ENCODE data around the gene DCK.
"Not testable (repeated sequence)": the region's sequence is repeated elsewhere in the genome, so short reads cannot be mapped to it uniquely, and the experiment has no call there.

DCK gene

DNA sequence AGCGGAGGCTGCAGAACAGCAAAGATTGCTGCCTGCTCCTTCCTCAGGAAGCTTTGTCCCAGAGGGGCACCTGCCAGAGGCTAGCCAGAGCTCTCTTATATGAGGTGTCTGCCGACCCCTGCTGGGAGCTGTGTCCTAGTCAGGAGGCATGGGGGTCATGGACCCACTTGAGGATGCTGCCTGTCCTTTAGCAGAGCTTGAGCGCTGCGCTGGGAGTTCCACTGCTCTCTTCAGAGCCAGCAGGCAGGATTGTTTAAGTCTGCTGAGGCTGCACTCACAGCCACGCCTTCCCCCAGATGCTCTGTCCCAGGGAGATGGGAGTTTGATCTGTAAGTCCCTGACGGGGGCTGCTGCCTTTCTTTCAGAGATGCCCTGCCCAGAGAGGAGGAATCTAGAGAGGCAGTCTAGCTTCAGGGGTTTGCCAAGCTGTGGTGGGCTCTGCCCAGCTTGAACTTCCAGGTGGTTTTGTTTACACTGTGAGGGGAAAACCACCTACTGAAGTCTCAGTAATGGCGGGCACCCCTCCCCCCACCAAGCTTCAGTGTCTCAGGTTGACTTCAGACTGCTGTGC lies 10.9 kb downstream of the DCK start:
- peak; percentile 50 for DNase-seq

DNA sequence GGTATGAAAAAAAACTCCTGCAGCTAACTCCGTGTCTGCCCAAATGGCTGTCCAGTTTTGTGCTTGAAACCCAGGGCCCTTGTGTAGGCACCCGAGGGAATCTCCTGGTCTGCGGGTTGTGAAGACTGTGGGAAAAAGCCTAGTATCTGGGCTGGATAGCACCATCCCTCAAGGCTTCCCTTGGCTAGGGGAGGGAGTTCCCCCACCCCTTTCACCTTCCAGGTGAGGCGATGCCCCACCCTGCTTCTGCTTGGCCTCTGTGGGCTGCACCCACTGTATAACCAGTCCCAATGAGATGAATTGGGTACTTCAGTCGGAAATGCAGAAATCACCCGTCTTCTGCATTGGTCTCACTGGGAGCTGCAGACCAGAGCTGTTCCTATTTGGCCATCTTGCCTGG lies 11.6 kb downstream of the DCK start:
- not testable (repeated sequence) for DNase-seq

DNA sequence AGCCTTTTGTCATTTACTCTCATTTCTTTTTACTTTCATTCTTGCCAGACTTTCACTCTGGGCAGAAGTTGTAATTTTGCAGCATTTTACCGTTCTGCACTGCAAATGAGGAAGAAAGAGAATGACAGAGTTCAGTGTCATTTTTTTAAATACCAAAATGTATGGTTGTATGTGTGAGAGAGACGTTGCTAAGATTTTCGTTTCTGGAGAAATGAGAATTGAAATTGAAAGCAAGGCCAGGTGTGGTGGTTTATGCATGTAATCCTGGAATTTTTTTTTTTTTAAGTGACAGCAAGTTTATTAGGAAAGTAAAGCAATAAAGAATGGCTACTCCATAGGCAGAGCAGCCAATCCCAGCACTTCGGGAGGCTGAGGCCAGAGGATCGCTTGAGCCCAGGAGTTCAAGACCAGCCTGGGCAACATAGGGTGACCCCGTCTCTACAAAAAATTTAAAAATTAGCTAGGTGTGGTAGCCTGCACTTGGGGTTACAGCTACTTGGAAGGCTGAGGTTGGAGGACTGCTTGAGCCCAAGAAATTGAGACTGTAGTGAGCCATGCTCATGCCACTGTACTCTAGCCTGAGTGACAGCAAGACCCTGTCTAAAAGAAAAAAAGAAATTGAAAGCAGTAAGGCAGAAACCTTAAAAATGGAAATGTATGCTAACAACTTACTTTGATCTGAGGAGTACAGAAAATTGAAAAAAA lies 12.9 kb downstream of the DCK start:
- no peak for DNase-seq

DNA sequence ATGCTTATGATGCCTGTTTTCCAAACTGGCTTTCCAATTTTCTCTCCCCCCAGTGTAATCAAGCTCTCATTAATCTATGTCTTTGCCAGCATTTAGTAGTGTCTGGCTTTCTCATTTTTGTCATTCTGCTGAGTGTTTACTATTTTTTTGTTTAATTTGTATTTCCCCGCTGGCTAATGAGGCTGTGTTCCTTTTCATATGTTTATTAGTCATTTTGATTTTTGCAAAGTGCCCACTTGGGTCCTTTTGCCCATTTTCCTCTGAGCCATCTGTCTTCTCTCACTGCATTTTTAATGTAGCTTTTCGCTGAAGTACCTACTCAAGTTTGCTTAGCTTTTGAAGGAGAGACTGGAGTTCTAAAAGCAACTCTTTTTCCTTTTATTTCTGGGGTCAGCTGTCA lies 14.7 kb downstream of the DCK start:
- no peak for DNase-seq

DNA sequence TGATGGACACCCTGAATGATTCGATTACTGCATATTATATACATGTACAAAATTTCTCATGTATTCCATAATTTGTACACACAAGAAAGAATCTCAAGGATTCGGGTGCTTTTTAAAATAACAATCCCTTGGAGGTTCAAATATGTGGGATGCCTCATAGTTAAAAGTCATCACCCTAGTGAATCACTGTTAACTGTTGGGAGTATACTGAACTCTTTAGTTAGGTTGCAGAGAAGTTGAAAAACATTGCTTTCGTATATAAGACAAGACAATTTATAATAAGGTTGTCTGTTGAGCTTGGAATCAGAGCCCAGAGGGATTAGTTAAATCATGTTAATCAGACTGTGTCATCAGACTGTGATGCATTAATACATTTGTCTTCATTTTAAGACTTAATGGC lies 15.6 kb downstream of the DCK start:
- DNase-seq = no peak

DNA sequence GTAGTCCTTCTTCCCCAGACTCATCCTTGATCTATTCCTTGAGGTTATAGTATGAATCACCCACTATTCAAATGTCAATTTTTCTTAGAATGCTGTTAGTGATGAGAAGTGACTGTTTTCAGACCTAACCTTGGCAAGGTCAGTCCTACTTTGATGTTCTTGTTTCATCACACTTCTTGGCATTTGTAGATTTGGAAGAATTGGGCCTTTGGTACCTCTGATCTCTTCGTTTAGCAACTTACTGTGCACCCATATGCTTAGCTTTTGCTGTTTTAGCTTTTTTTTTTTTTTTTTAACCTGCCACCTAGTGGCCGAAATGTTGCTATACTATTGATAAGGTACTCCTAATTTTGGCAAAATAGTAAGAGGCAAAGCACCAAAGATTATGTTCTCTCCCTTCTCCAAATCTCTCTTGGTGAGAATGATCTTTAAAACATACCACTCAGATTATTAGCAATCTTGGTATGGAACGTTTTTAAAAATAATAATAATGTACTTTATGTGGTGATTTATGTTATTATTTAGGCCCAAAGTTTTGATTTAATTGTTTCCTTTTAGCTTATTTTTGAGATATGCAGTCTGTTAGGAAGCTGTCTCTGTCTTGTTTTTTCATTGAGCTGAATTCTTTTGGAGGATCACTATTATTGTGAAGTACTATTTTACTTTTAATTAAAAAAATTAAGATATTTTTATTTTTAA lies 16.6 kb downstream of the DCK start:
- DNase-seq = no peak

DNA sequence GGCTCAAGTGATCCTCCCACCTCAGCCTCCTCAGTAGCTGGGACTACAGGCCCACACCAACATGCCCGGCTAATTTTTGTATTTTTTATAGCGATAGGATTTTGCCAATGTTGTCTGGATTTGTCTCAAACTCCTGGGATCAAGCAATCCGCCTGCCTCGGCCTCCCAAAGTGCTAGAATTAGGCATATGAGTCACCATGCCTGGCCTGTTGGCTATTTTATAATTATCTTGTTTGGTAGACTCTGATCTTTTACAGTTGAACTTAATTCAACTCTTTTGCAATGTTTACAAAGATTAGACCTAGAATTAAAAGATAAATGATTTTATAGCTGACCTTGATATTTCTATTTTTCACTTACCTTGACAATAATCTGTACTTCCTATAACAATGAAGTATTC lies 18.0 kb downstream of the DCK start:
- DNase-seq = no peak

DNA sequence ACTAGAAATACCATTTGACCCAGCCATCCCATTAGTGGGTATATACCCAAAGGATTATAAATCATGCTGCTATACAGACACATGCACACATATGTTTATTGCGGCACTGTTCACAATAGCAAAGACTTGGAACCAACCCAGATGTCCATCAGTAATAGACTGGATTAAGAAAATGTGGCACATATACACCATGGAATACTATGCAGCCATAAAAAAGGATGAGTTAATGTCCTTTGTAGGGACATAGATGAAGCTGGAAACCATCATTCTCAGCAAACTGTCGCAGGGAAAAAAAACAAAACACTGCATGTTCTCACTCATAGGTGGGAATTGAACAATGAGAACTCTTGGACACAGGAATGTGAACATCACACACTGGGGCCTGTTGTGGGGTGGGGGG lies 23.9 kb downstream of the DCK start:
- not testable (repeated sequence) for DNase-seq

DNA sequence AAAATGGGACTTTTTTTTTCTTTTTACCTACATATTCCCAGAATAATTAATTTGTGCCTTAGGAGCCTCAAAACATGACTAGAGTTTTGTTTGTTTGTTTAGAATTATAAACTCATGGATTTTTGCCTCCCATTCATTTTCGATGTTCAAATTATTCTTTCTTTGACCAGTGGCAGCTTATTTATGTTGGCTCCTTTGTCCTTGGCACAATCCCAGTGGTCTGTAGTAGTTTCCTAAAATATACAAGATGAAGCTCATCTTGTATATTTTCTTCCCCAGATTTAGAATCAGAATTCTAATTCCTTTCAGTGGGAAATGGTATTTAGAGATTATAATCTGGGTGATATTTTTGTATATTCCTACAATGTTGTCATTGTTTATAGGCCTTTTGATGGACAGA lies 27.2 kb downstream of the DCK start:
- DNase-seq = no peak

DNA sequence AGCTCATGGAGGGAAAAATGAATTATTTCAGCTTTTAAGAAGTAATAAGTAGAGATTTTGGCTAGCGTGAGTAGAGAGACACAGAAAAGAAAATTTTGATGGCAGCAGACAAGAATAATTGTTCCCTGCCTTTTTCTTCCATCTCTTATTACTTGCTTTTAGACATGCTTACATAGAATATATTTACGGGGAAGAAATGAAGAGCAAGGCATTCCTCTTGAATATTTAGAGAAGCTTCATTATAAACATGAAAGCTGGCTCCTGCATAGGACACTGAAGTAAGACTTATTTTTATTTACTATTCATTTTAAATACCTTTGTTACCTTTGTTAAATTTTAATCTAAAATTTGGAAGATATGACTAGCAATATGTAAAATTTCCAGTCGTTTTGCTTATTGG lies 32.2 kb downstream of the DCK start:
- no peak for DNase-seq

DNA sequence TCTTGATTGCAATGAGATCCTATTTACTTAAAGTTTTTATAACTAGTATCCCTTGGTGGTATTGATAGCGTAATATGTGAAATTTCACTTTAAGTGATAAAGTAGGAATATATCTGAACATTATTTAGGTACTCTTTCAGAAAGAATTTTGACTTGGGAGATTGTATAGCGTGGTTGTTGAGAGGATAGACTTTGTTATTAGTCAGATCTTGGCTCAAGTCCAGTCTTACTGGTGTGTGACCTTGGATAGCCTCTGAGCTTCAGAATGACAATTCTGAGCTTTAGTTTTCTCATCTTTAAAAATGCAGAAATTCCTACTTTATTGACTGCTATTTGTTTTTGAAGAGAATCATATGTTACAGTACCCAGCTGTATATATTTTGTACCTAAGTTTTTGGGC lies 32.6 kb downstream of the DCK start:
- no peak for DNase-seq

DNA sequence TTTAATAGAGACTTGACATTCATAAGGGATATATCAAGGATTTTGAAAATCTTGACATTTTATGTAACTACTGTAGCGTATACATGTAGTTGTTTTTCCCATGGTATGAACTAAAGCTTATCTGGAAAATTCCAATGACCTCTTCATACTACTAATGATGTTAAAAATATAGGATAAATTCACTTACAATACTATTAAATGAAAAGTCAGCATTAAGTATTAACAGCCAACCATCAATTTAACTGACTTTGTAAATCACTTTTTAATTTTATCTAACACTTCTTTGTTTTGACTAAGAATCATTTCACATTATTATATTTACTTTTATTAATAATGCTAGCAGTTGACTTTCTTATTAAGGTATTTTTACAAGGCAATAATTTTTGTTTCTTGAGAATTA lies 34.2 kb downstream of the DCK start:
- DNase-seq = no peak

DNA sequence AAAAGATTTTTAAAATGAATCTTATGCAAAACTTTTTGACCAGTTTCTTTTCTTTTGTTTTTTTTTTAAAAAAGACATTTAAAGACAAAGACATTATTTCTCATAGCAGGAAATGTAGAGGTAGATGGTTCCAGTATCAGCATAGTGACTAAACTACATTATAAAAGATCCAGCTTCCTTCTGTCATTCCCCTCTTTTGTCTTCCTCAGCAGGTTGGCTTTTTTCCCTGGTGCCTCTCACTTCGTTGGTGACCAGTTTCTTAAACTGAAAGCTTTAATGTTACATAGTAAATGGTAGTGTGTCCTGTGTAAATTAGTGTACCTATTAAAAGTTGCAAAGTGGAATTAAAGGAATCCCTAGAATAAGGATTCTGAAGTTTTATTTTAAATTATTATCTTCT lies 36.1 kb downstream of the DCK start:
- DNase-seq = no peak

DNA sequence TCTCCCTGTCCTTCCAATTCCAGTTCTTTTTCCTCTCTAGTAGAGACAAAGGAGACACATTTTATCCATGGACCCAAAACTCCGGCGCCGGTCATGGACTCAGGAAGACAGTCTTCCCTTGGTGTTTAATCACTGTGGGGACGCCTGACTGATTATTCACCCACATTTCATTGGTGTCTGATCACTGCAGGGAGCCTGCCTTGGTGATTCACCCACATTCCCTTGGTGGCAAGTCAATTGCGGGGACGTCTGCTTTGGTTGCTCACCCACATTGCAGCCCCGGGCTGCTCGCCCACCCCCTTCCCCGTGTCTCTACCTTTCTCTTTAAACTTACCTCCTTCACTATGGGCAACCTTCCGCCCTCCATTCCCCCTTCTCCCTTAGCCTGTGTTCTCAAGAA lies 38.7 kb downstream of the DCK start:
- not testable (repeated sequence) for DNase-seq

DNA sequence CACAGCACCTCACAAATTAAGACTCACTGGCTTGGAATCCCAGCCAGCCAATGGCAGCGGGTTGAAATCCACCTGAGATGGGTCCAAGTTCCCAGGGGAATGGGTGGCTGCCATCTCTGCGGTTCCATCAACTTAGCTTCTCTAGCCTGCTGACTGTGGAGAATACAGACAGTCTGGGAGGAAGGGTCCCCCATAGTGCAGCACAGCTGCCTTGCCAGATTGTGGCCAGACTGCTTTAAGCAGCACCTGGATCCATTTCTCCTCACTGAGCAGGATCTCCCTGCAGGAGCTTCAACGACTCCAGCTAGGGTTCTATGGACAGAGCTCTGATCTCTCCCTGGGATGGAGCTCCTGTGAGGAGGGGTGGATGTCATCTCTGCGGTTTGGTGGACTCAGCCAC lies 51.8 kb downstream of the DCK start:
- no peak for DNase-seq

DNA sequence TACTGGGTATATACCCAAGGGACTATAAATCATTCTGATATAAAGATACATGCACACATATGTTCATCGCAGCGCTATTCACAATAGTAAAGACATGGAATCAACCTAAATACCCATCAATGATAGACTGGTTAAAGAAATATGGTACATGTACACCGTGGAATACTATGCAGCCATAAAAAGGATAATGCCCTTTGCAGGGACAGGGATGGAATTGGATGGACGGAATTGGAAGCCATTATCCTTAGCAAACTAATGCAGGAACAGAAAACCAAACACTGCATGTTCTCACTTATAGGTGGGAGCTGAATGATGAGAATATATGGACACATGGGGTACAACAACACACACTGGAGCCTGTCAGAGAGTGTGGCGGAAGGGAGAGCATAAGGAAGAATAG lies 55.9 kb downstream of the DCK start:
- DNase-seq = no peak

DNA sequence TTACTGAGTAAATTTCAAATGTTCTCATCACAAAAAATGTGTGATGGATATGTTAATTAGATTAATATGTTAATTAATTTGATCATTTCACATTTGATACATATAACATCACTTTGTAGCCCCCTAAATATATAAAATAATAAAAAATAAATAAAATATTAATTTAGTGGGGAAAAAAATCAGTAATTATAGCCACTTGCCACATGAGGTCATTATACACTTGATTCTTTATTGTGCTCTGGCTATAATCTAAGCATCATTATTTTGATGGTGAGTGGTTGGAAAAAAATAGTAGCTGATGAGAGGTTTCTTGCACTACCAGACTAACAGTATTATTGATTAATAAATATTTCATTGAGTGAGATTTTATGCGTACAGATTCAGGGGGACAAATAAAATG lies 57.4 kb downstream of the DCK start:
- no peak for DNase-seq

DNA sequence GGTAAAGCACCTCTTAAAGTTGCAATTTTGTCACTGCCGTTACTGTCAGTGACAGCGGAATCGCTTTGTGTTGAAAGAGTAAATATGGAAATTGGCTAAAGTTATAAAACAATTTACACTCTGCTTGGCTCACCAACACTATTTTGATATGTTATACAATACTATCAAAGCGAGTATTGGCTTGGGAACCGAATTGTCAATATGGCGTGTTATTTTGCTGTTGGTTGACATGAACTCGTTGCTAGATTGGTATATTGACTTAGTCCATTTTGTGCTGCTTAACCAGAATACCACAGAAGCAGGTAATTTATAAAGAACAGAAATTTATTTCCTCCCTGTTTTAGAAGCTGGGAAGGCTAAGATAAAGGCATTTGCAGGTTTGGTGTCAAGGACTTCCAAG lies 58.6 kb downstream of the DCK start:
- DNase-seq = no peak

DNA sequence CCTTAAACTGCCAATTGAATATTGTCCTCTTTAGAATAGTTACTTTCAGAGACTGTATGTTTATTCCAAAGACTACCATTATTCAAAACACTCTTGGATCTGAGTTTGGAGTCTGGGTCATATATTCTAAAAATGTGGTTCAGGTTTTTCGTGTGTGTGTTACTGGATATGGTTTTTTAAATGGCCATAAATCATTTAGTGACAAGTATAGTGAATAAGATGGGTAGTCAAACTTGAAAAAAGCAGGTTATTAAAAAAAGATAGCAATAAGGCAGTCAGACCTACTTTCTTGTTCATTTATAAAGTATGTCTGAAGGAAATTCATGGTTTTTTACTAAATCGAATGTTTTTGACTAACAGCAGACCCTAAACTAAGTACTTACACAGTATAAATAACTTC lies 59.3 kb downstream of the DCK start:
- DNase-seq = no peak

DNA sequence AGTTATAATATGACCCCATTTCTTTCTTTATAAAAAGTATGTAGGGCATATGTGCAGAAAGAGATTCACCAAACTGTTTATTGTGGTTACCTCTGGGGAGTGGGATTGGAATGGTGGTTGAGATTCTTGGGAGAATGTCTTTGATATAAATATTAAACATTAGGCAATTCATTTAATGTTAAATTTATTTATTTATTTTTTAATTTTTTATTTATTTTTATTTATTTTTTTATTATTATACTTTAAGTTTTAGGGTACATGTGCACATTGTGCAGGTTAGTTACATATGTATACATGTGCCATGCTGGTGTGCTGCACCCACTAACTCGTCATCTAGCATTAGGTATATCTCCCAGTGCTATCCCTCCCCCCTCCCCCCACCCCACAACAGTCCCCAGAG lies 60.2 kb downstream of the DCK start:
- DNase-seq = not testable (repeated sequence)

DNA sequence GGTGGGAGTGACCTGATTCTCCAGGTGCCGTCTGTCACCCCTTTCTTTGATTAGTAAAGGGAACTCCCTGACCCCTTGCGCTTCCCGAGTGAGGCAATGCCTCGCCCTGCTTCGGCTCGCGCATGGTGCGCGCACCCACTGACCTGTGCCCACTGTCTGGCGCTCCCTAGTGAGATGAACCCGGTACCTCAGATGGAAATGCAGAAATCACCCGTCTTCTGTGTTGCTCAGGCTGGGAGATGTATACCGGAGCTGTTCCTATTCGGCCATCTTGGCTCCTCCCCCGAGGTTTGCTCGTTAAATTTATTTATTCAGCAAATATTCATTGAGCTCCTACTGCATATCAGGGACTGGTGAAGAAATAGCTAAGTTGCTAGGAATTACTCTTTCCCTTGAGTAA lies 66.1 kb downstream of the DCK start:
- not testable (repeated sequence) for DNase-seq

DNA sequence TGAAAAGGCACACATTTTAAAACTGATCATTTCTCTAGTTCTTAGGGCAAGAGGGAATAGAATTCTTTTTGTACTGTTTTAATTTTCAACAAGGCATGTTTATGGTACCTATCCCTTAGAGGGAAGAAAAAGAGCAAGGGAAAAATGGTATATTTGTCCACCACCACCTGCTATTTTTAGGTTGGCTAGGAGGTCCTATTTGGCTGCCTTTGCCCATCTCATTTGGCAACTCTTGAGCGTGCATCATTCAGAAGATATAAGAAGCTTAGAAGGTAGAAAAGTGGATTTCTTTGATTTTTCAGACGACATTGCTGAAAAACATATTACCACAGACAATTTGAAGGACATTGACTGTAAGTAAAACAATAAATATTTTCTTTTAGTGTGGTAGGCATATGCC lies 69.0 kb downstream of the DCK start:
- DNase-seq = no peak

DNA sequence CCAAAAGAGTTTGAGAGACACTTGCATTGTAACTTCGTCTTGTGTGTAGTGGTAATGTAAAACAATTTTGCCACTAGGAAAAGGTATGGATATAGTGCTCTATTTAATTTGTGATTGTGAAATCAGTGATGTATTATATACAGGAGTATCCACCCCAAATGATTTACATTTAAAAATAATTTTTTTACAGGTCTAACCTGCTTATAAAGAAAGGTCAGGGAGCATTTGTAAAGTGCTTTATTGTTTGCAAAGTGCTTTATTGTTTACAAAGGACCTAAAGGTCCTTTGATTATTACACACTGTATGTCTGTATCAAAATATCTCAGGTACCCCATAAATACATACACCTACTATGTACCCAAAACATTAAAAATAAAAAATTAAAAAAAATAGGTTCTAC lies 70.3 kb downstream of the DCK start:
- DNase-seq = no peak

DNA sequence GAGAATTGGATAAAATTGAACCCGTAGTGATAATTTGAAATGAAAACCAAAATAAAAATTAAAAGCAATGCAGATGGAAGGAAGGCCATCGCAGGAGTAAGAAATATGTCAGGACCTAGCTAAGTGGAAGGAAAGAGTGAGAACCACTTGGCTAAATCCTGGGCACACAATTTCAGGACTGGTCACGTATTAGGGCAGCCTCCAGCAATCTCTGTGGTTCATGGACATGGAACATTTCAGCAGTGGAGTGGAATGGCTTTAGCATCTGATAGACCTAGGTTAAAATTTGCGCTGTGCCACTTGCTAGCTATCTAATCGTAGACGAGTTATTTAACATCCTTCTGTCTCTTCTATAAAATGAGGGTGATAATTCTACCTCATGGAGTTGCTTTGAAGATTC lies 71.1 kb downstream of the DCK start:
- DNase-seq = no peak

Data from activated naive CD4-positive, alpha-beta T cell treated with Interleukin-2 at 50 U/mL for 16 hours (primary cell).